Osteoblast (primary cell): ENCODE results near the gene EVA1A. TPM values are rescaled to one million over a fixed set of nuclear protein-coding genes. Genes with fewer than 3 reads are reported as not detected.

ENCODE experiments used
- DNase-seq: peaks from one replicate; pipeline ENCODE4 v3.0.0; 2011; ENCODE audit warnings: low spot score, mixed read lengths; ENCODE audit not compliant: insufficient read length; ENCODE audit errors: missing footprints
- H2AFZ ChIP-seq: 2 replicates; pipeline ENCODE4 v1.6.0; 2011; ENCODE audit warnings: mild to moderate bottlenecking, low read length
- H3K27ac ChIP-seq: 2 replicates; pipeline ENCODE4 v1.5.1; 2011; ENCODE audit warnings: mild to moderate bottlenecking, low read depth, low read length, moderate library complexity
- H3K27me3 ChIP-seq: 2 replicates; pipeline ENCODE4 v1.6.0; 2012; ENCODE audit warnings: mild to moderate bottlenecking, control low read depth, inconsistent platforms, low read length, moderate library complexity; ENCODE audit not compliant: insufficient read depth
- H3K36me3 ChIP-seq: 2 replicates; pipeline ENCODE4 v1.5.1; 2011; ENCODE audit warnings: mild to moderate bottlenecking, low read length, control low read depth, moderate library complexity; ENCODE audit not compliant: insufficient read depth
- H3K4me1 ChIP-seq: 2 replicates; pipeline ENCODE4 v1.5.1; 2011; ENCODE audit warnings: mild to moderate bottlenecking, low read length, control low read depth, moderate library complexity; ENCODE audit not compliant: insufficient read depth
- H3K4me2 ChIP-seq: 2 replicates; pipeline ENCODE4 v1.6.0; 2011; ENCODE audit warnings: mild to moderate bottlenecking, low read length; ENCODE audit not compliant: insufficient read depth
- H3K4me3 ChIP-seq: fragments of 200-600 bp; sonication (generic); 3 replicates; pipeline ENCODE4 v1.5.1; 2012; ENCODE audit warnings: mild to moderate bottlenecking, low read length, inconsistent platforms; ENCODE audit not compliant: insufficient read depth
- H3K79me2 ChIP-seq: 2 replicates; pipeline ENCODE4 v1.6.0; 2012; ENCODE audit warnings: mild to moderate bottlenecking, low read length, control low read depth, inconsistent platforms; ENCODE audit not compliant: insufficient read depth
- H3K9me3 ChIP-seq: 2 replicates; pipeline ENCODE4 v1.5.1; 2011; ENCODE audit warnings: low read depth, low read length, control low read depth
- H4K20me1 ChIP-seq: 2 replicates; pipeline ENCODE4 v1.6.0; 2012; ENCODE audit warnings: mild to moderate bottlenecking, low read length, control low read depth; ENCODE audit not compliant: insufficient read depth
- small RNA-seq: library from RNA; depleted of rRNA; stranded (forward); fragments of <200 nt; gene quantifications from one replicate; pipeline ENCODE3, GENCODE V24; 2012
- total RNA-seq: library from RNA; depleted of rRNA; stranded (reverse); fragments of >200 nt; gene quantifications from 2 replicates; pipeline ENCODE4 v1.2.3, GENCODE V29; 2012
- TF ChIP-seq, protein P1 (sequence below): IDR thresholded peaks from 2 replicates; pipeline ENCODE4 v1.5.1; 2011; ENCODE audit warnings: mild to moderate bottlenecking, low read depth, low read length, moderate library complexity; ENCODE audit errors: extremely low read depth

The EVA1A gene
- total RNA-seq, 1 donor: 70.9 TPM

DNA sequence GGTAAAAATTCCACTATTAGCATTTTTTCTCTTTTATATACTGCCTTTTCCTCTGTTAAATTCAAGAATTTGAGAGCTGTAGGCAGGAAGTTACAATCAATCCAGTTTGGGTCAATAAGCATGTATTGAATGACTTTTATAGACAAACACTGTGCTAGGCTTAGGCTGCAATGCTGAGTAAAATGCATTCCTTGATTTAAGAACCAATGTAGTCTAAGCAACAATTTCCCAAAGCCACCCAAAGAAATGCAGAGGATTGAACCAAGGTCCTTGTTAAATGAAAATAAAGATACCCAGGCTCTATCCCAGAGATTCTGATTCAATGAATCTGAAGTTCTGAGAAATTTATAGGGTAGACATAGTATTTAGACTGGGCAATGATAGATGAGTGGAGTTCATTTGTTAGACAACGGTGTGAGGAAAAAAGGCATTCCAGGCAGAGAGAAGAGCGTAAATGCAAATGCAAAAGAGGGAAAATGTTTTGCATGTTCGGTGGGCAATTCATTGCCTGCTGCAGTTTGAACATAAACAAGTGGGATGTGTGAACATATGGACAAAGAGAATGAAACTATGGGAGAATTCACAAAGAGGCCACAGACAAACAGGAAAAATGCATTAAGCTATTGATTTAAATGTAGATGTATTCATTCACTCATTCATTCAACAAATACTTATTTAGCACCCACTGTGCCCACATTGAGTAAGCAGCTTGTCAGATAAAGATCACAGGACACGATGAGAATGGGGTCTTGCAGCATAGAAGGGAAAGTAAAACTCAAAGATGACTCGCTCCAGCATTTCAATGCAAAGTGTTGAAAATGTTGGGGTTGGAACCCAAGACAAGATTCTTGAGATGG is 107.1 kb downstream of the EVA1A start:
- no peaks in the 10 kb centered on the region for H3K9me3 ChIP-seq
- peaks cover 7% of the 10 kb centered on the region for H3K27me3 ChIP-seq
- no peaks in the 10 kb centered on the region for H3K36me3 ChIP-seq
- no peak overlapping the region for H3K4me2 ChIP-seq
- no peaks in the 10 kb centered on the region for H3K4me1 ChIP-seq
- no peaks in the 10 kb centered on the region for H3K79me2 ChIP-seq
- H3K4me3 ChIP-seq: no peak overlapping the region
- TF ChIP-seq, protein P1, sequence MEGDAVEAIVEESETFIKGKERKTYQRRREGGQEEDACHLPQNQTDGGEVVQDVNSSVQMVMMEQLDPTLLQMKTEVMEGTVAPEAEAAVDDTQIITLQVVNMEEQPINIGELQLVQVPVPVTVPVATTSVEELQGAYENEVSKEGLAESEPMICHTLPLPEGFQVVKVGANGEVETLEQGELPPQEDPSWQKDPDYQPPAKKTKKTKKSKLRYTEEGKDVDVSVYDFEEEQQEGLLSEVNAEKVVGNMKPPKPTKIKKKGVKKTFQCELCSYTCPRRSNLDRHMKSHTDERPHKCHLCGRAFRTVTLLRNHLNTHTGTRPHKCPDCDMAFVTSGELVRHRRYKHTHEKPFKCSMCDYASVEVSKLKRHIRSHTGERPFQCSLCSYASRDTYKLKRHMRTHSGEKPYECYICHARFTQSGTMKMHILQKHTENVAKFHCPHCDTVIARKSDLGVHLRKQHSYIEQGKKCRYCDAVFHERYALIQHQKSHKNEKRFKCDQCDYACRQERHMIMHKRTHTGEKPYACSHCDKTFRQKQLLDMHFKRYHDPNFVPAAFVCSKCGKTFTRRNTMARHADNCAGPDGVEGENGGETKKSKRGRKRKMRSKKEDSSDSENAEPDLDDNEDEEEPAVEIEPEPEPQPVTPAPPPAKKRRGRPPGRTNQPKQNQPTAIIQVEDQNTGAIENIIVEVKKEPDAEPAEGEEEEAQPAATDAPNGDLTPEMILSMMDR: no peak
- H4K20me1 ChIP-seq: no peaks in the 10 kb centered on the region
- no peak overlapping the region for H2AFZ ChIP-seq
- no peak for DNase-seq
- H3K27ac ChIP-seq: no peak overlapping the region

DNA sequence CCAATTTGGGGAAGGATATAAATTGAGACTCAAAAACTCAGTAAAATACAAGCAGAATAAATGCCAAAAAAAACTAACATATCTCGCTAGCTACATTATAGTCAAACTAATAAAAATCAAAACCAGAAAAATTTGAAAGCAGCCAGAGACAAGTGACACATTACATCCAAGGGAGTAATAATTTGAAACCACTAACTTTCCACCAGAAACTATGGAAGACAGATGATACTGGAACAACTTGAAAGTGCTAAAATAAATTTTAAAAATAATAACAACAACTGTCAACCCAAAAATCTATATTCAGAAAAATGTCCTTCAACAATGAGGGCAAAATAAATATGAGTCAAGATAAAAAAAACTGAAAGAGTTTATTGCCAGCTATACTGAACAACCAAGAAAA is 110.7 kb downstream of the EVA1A start:
- Histone ChIP-seq H3K4me1 (no peaks in the 10 kb centered on the region), H3K79me2 (no peaks in the 10 kb centered on the region), H3K36me3 (no peaks in the 10 kb centered on the region), H3K9me3 (no peaks in the 10 kb centered on the region), H3K4me3 (no peak overlapping the region), H2AFZ (no peak overlapping the region), H3K27me3 (no peaks in the 10 kb centered on the region), H3K27ac (no peak overlapping the region), H4K20me1 (no peaks in the 10 kb centered on the region), H3K4me2 (no peak overlapping the region)
- TF ChIP-seq, protein P1: no peak
- DNase-seq: no peak

DNA sequence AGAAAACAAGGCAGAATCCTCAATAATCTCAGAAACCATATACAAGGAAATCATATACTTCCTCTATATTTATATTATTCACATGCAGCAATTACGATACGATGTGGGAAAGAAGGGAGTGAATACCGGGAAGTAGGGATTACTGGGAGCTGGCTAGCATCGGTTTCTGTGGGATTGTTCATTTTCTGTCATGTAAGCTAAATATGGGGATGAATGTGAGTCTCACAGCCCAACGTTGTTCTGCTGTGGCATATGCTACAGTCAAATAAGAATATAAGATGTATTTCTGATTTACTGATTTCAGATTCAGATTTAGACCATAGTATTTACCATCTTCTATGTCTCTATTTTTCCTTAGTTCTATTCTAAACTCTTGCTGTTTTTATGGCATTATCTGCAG is 113.6 kb downstream of the EVA1A start:
- DNase-seq: no peak
- H3K79me2 ChIP-seq: no peaks in the 10 kb centered on the region
- H3K27ac ChIP-seq: no peak overlapping the region
- TF ChIP-seq, protein P1: no peak
- H4K20me1 ChIP-seq: no peaks in the 10 kb centered on the region
- no peak overlapping the region for H3K4me2 ChIP-seq
- no peaks in the 10 kb centered on the region for H3K36me3 ChIP-seq
- no peak overlapping the region for H3K4me3 ChIP-seq
- no peaks in the 10 kb centered on the region for H3K4me1 ChIP-seq
- no peaks in the 10 kb centered on the region for H3K9me3 ChIP-seq
- no peak overlapping the region for H2AFZ ChIP-seq
- no peaks in the 10 kb centered on the region for H3K27me3 ChIP-seq

Small RNAs within 50 kb of the gene (small RNA-seq; reads per million reads assigned to genes)
- not detected for gene RF01233

Other genes starting within 250 kb of the EVA1A start
- 35.8 and 40.7 TPM in 2 replicates for gene MRPL19, start 85.8 kb upstream of the EVA1A start, total RNA-seq
- gene GCFC2, start 150.0 kb upstream of the EVA1A start, total RNA-seq: 19.5 and 22.1 TPM in 2 replicates